OCI-LY7 (cell line): Measurements from ENCODE around the gene SHQ1.

Experiments
- EZH2phosphoT487 ChIP-seq: fragments of 200-600 bp; sonication (generic); IDR thresholded peaks from 2 replicates; pipeline ENCODE4 v1.6.1; 2018; ENCODE audit warnings: low read depth, borderline replicate concordance, mild to moderate bottlenecking, mixed run types, antibody characterized with exemption, low read length, moderate library complexity, mixed read lengths
- TF ChIP-seq, protein P1 (sequence below): fragments of 200-600 bp; sonication (generic); conservative IDR thresholded peaks from 2 replicates; pipeline ENCODE4 v1.5.1; 2014; ENCODE audit warnings: mild to moderate bottlenecking, antibody characterized with exemption, low read length, moderate library complexity, mixed read lengths

DNA sequence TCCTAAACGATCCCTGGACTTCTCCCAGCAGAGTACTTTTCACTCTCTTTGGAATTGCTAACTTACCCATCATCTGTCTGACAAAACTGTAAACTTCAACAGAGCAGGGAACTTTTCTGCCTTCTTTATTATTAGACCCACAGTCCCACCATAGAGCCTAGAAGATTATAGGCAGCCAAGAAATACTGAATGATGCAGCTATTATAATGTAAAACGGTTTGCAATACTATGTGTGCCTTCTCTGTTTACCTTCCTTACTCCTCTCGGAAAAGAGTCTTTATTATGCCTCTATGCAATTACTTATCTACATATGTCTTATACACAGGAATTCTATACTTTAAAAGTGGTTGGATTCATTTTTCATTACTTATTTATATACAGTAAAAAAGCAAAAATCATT, 36.0 kb downstream of the SHQ1 start:
- TF ChIP-seq, protein P1, sequence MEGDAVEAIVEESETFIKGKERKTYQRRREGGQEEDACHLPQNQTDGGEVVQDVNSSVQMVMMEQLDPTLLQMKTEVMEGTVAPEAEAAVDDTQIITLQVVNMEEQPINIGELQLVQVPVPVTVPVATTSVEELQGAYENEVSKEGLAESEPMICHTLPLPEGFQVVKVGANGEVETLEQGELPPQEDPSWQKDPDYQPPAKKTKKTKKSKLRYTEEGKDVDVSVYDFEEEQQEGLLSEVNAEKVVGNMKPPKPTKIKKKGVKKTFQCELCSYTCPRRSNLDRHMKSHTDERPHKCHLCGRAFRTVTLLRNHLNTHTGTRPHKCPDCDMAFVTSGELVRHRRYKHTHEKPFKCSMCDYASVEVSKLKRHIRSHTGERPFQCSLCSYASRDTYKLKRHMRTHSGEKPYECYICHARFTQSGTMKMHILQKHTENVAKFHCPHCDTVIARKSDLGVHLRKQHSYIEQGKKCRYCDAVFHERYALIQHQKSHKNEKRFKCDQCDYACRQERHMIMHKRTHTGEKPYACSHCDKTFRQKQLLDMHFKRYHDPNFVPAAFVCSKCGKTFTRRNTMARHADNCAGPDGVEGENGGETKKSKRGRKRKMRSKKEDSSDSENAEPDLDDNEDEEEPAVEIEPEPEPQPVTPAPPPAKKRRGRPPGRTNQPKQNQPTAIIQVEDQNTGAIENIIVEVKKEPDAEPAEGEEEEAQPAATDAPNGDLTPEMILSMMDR: no peak
- no peak for TF ChIP-seq EZH2phosphoT487
